ENCODE results near the gene ARNT2. TPM values are rescaled to one million over a fixed set of nuclear protein-coding genes. Genes with fewer than 3 reads are reported as not detected.

Gene ARNT2
- total and polyA plus RNA-seq, 3 donors from 2014 or later = 34.3 to 58.7 (median 50.2) TPM

DNA sequence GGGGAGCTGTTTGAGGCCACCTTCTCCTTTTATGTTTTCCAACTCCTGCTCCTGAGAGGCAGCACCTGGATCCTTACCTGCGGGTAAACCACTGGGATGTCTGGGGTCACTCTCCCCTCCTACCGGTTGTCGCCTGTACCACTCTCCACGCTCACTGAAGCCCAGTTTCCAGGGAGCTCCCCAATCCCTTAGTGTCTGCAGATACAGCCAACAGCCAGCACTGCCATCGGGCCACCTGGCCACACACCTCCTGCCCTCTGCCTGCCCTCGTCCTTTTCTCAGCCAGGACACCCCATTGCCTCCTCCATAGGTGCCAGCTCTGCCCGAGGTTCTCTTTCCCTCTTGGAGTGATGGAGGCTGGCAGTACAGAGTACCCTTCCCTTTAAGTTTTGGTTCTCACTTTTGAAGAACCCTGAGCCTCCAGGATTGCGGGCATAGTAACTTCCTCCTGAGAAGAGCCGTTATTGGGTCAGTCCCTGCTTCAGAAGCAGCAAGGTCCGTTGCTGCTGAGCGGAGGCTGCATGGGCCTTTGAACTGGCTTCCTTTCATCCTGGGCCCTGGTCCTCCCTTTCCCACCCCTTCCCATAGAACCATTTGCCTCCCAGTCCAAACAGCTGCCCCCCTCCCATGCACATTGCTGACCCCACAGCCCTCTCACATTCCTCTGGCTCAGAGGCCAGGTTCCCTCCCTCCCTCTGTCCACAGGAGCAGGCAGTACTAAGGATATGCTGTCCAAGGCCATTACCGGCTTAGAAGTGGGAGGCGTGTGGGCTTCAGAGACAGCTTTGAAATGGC, 30.9 kb downstream of the ARNT2 start:
- Histone ChIP-seq H3K36me3 (ENCODE audit: low read depth, missing control alignments) (no peaks in the 10 kb centered on the region), H3K27ac (no peak overlapping the region), H3K4me1 (peaks cover 7% of the 10 kb centered on the region), H3K4me3 (no peak overlapping the region), H3K27me3 (no peaks in the 10 kb centered on the region), H3K9me3 (no peaks in the 10 kb centered on the region)
- TF ChIP-seq POLR2A (IDR thresholded peaks at IDR 0.05) (no peak), CTCF (IDR thresholded peaks at IDR 0.05) (no peak)
- no peak for DNase-seq
- intact Hi-C loops (cut with DNase I; ENCODE audit: low total_unique reads) = no loop called here
- 63 to 71% methylated on average over 13 of the region's 13 CpGs for WGBS, 2 donors

DNA sequence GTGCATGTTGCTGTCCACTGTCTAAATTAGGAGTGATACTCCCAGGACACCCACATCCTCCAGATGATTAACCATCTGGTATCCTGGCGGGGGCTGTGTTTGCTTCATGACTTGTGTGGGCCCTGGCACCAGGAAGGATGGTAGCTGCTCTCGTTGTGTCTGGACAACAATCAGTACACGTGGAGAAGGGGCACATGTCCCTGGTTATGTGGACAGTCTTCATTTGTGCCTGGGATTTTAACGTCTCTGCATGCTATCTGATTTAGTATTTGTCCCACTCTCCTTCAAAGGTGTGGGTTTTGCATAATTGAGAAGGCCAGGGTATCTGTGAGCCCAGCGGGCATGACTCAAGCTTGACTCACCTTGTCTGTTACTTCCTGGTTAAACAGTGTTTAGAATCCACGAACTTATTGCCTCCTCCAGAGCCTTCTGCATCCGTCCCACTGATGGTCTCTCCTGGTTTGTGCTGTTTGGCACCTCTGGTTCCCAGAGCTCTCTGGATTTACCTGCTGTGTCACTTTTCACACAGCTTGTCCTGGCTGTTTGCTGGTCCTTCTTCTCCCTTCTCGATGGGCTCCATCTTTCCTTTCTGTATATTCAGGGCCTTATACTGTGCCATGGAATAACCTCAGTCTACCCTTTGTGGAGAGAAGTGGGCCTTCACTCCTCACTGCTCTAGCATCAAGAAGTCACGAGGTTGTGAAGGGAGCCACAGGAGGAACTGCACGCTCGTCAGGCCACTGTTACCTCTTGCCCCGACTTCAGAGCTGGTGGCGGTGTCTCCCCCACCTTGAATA, 32.5 kb downstream of the ARNT2 start:
- no peak overlapping the region for H3K27ac ChIP-seq
- H3K4me1 ChIP-seq = peaks cover 7% of the 10 kb centered on the region
- H3K9me3 ChIP-seq = no peaks in the 10 kb centered on the region
- 82 to 86% methylated on average over 13 of the region's 13 CpGs for WGBS, 2 donors
- H3K4me3 ChIP-seq = no peak overlapping the region
- intact Hi-C loops (cut with DNase I; ENCODE audit: low total_unique reads) = no loop called here
- DNase-seq = no peak
- H3K36me3 ChIP-seq (ENCODE audit: low read depth, missing control alignments) = no peaks in the 10 kb centered on the region
- H3K27me3 ChIP-seq = no peaks in the 10 kb centered on the region
- TF ChIP-seq CTCF (IDR thresholded peaks at IDR 0.05) = no peak

GRCh38 chr15:80437334-80437891, 33.2 kb downstream of the ARNT2 start:
- Histone ChIP-seq H3K9me3 (no peaks in the 10 kb centered on the region), H3K36me3 (ENCODE audit: low read depth, missing control alignments) (no peaks in the 10 kb centered on the region), H3K27ac (no peak overlapping the region), H3K4me1 (peaks cover 7% of the 10 kb centered on the region), H3K4me3 (no peak overlapping the region), H3K27me3 (no peaks in the 10 kb centered on the region)
- DNase-seq = no peak
- intact Hi-C loops (cut with DNase I; ENCODE audit: low total_unique reads) = no loop called here
- WGBS, 2 donors = 58 to 74% methylated on average over 6 of the region's 6 CpGs
- no peak for TF ChIP-seq CTCF (IDR thresholded peaks at IDR 0.05)
- TF ChIP-seq POLR2A (IDR thresholded peaks at IDR 0.05) = no peak

- no peak overlapping the region for H3K4me3 ChIP-seq
- TF ChIP-seq POLR2A (IDR thresholded peaks at IDR 0.05) (no peak), CTCF (IDR thresholded peaks at IDR 0.05) (no peak)
- intact Hi-C loops (cut with DNase I; ENCODE audit: low total_unique reads) = no loop called here
- no peaks in the 10 kb centered on the region for H3K9me3 ChIP-seq
- H3K27ac ChIP-seq = no peak overlapping the region
- H3K4me1 ChIP-seq = peaks cover 7% of the 10 kb centered on the region
- 81 to 96% methylated on average over 3 of the region's 3 CpGs for WGBS, 2 donors
- DNase-seq = no peak
- H3K27me3 ChIP-seq = no peaks in the 10 kb centered on the region
- no peaks in the 10 kb centered on the region for H3K36me3 ChIP-seq (ENCODE audit: low read depth, missing control alignments)
Observed at GRCh38 chr15:80439140-80439539, 35.0 kb downstream of the ARNT2 start.

All from testis (tissue), 3 donors.